ENCODE measurements around the gene RPS23. TPM values are rescaled to one million over a fixed set of nuclear protein-coding genes. Genes with fewer than 3 reads are reported as not detected.
A peak's percentile ranks its signal among the peaks of the same experiment; 100 is the strongest.

RPS23 gene
- total RNA-seq, 1 experiment from 2014 or later: 2,213 TPM

GRCh38 chr5:82285206-82285605, 7.1 kb upstream of the RPS23 start:
- BruUV-seq (replicated peaks): no TSS peak
- Mint-ChIP-seq H3K4me1 (ENCODE audit: low read depth, unreplicated experiment) (peaks cover 3% of the 10 kb centered on the region), H3K27me3 (ENCODE audit: insufficient read depth, unreplicated experiment) (no peaks in the 10 kb centered on the region), H3K9me3 (ENCODE audit: unreplicated experiment) (no peaks in the 10 kb centered on the region), H3K36me3 (ENCODE audit: insufficient read depth, unreplicated experiment) (no peaks in the 10 kb centered on the region), H3K4me3 (ENCODE audit: unreplicated experiment) (no peak overlapping the region), H3K27ac (ENCODE audit: unreplicated experiment) (no peak overlapping the region)
- TF ChIP-seq CTCF (IDR thresholded peaks at IDR 0.05; ENCODE audit: insufficient read depth in 1 of 2, low read depth in 1 of 2, low read length in 1 of 2, severe bottlenecking in 1 of 2, unreplicated experiment in 1 of 2): no peak
- ChIA-PET CTCF (no interaction called here), POLR2A (no interaction called here)
- no peak for DNase-seq
- Histone ChIP-seq H3K4me1 (no peaks in the 10 kb centered on the region), H3K27me3 (replicated peaks; ENCODE audit: control insufficient read depth, insufficient read depth, low read length) (no peaks in the 10 kb centered on the region), H3K9me3 (no peaks in the 10 kb centered on the region), H3K36me3 (ENCODE audit: control insufficient read depth, insufficient read depth, low read length) (no peaks in the 10 kb centered on the region), H3K4me3 (ENCODE audit: low read depth, low read length) (no peak overlapping the region)
- intact Hi-C loops (cut with micrococcal nuclease; ENCODE audit: unreplicated experiment): no loop called here

GRCh38 chr5:82283893-82284292, 5.7 kb upstream of the RPS23 start:
- Histone ChIP-seq H3K27me3 (replicated peaks; ENCODE audit: control insufficient read depth, insufficient read depth, low read length) (no peaks in the 10 kb centered on the region), H3K9me3 (no peaks in the 10 kb centered on the region), H3K4me3 (ENCODE audit: low read depth, low read length) (no peak overlapping the region), H3K4me1 (no peaks in the 10 kb centered on the region), H3K36me3 (ENCODE audit: control insufficient read depth, insufficient read depth, low read length) (no peaks in the 10 kb centered on the region)
- no peaks in the 10 kb centered on the region for H3K9me3 Mint-ChIP-seq (ENCODE audit: unreplicated experiment)
- intact Hi-C loops (cut with micrococcal nuclease; ENCODE audit: unreplicated experiment): no loop called here
- ChIA-PET CTCF (no interaction called here), POLR2A (no interaction called here)
- no peaks in the 10 kb centered on the region for H3K36me3 Mint-ChIP-seq (ENCODE audit: insufficient read depth, unreplicated experiment)
- DNase-seq: no peak
- no TSS peak for BruUV-seq (replicated peaks)
- TF ChIP-seq CTCF (IDR thresholded peaks at IDR 0.05; ENCODE audit: insufficient read depth in 1 of 2, low read depth in 1 of 2, low read length in 1 of 2, severe bottlenecking in 1 of 2, unreplicated experiment in 1 of 2): no peak
- no peak overlapping the region for H3K27ac Mint-ChIP-seq (ENCODE audit: unreplicated experiment)
- no peaks in the 10 kb centered on the region for H3K27me3 Mint-ChIP-seq (ENCODE audit: insufficient read depth, unreplicated experiment)
- peaks cover 13% of the 10 kb centered on the region for H3K4me1 Mint-ChIP-seq (ENCODE audit: low read depth, unreplicated experiment)
- no peak overlapping the region for H3K4me3 Mint-ChIP-seq (ENCODE audit: unreplicated experiment)

GRCh38 chr5:82278711-82279370, 687 bp upstream of the RPS23 start:
- no peaks in the 10 kb centered on the region for H3K9me3 Mint-ChIP-seq (ENCODE audit: unreplicated experiment)
- BruUV-seq (replicated peaks): TSS peak; percentile 91
- Histone ChIP-seq H3K4me3 (ENCODE audit: low read depth, low read length) (peak overlapping the region; percentile 85), H3K36me3 (ENCODE audit: control insufficient read depth, insufficient read depth, low read length) (peaks cover 6% of the 10 kb centered on the region), H3K4me1 (0 out of 2 replicates have a peak, but pooled peaks cover 3% of the 10 kb centered on the region), H3K27me3 (replicated peaks; ENCODE audit: control insufficient read depth, insufficient read depth, low read length) (no peaks in the 10 kb centered on the region), H3K9me3 (no peaks in the 10 kb centered on the region)
- H3K4me3 Mint-ChIP-seq (ENCODE audit: unreplicated experiment): peak overlapping the region; percentile 87
- H3K36me3 Mint-ChIP-seq (ENCODE audit: insufficient read depth, unreplicated experiment): peaks cover 49% of the 10 kb centered on the region
- ChIA-PET CTCF (no interaction called here), POLR2A (interaction anchor here (0.5 to 1.0 kb wide), 2 partner anchors 129 to 156 kb away, joined by 3 read pairs; no protein-coding TSS in a partner anchor)
- intact Hi-C loops (cut with micrococcal nuclease; ENCODE audit: unreplicated experiment): no loop called here
- TF ChIP-seq CTCF (IDR thresholded peaks at IDR 0.05; ENCODE audit: insufficient read depth in 1 of 2, low read depth in 1 of 2, low read length in 1 of 2, severe bottlenecking in 1 of 2, unreplicated experiment in 1 of 2): no peak
- H3K27ac Mint-ChIP-seq (ENCODE audit: unreplicated experiment): peak overlapping the region; percentile 99
- H3K27me3 Mint-ChIP-seq (ENCODE audit: insufficient read depth, unreplicated experiment): no peaks in the 10 kb centered on the region
- DNase-seq: no peak
- peaks cover 13% of the 10 kb centered on the region for H3K4me1 Mint-ChIP-seq (ENCODE audit: low read depth, unreplicated experiment)

Measured in Caco-2 (cell line).